ENCODE data around the gene AK2.
A peak's percentile ranks its signal among the peaks of the same experiment; 100 is the strongest.
"Not testable (repeated sequence)": the region's sequence is repeated elsewhere in the genome, so short reads cannot be mapped to it uniquely, and the experiment has no call there.

Gene AK2

DNA sequence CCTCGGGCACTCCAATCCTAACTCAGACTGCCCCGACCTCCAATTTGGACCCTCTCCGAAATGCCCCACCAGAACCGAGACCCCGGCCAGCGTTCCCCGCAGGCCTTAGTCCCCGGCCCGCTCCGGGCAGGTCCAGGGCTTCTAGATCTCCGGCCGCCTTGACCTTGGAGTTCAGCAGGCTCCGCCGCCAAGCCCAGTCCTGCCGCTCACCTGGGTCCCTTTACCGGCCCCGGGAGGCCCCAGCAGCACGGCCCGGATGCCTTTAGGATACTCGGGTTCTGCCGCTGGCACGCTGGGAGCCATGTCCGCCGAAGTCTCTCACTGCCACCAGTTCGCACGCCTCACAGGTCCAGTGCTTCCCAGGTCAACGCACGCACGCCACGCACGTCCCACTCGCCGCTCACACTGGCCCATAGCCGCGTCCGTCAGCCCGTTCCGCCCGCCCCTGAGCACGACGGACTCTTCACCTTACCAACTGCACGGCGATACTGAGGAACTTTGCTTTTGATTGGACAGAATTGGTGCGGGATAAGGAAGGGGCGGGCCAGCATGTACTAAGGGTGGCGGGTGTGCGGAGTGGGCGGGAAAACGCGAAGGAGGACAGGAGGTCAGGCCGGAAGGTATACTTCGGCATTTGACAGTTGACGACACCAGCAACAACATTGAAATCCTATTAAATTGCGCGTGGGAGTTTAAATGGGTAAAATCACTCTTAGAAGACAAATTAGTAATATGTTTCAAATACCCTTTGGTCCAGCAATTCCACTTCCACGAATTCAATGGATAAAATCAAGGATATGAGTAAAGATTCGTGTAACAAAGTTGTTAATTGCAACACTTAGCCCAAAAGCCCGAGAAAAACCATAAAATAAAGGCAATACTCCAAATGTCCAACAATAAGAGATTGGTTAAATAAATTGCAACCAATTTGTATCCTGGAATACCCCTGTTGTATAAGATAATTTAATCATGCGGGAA lies at the start of gene AK2:
AK2 (minus strand) TSS at position 358 of the 978 bp plus-strand sequence; CDS start at position 303, 55 bp downstream.
- DNase-seq = peak; percentile 95

DNA sequence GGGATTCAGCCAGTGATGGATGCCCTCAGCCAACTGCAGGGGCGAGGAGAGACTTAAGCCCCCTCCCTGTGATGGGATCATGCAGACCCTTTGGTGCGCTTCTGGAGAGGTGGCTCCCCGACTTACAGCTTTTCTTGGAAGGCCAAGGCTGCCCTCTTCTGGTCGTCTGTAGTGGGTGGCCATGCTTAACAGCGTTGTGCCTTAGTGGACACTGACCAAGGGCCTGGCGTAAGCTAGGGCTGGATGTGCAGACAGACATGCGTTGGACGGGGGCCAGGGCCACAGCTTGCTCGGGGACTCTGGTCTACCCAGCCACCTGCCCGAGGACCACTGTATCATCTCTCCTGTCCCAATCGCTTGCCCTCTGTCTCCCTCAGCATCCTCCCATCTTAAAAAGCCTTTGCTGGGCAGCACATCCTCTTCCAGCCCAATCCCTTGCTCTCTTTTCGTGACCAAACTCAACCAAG lies 49.7 kb upstream of the AK2 start:
- peak; percentile 84 for DNase-seq

DNA sequence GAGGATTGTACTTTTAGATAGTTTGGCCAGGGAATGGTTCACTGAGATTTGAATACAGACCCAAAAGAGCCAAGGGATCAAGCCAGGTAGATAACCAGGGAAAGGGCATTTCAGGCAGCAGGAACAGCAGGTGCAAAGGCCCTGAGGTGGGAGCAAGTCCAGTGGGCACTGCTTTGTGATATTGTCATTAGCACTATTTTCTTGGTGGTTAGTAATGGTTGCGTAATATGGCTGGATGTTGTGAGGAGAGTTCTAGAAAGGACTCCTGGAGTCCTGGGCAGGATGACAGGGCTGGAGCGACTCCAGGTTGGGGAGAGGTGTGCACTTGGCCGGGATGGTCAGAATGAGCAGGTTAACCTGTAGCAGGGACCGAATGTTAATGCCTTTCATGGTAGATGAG lies 48.6 kb upstream of the AK2 start:
- DNase-seq = no peak

DNA sequence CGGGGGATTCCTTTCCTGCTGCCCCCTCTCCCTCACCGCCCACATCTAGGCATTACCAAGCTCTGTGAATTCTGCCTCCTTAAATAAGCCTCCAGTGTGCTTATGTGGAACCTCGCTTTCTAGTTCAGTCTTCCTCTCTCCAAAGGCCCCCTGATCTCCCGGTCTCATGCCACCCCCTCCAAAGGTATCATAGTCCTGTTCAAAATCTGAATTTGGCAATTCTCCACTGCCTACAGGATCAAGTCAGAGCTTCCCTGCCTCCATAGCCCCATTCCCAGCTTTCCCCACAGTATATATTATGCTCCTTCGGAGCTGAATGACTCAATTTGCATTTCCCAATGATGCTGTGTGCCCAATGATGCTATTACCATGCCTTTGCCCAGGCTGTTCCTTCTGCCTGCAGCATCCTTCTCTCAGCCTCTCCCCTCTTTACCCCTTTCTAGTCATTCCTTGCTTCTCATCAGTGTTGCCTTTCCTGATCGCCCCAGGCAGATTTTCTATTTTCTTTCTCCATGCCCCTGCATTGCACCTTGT lies 46.0 kb upstream of the AK2 start:
- DNase-seq = no peak

DNA sequence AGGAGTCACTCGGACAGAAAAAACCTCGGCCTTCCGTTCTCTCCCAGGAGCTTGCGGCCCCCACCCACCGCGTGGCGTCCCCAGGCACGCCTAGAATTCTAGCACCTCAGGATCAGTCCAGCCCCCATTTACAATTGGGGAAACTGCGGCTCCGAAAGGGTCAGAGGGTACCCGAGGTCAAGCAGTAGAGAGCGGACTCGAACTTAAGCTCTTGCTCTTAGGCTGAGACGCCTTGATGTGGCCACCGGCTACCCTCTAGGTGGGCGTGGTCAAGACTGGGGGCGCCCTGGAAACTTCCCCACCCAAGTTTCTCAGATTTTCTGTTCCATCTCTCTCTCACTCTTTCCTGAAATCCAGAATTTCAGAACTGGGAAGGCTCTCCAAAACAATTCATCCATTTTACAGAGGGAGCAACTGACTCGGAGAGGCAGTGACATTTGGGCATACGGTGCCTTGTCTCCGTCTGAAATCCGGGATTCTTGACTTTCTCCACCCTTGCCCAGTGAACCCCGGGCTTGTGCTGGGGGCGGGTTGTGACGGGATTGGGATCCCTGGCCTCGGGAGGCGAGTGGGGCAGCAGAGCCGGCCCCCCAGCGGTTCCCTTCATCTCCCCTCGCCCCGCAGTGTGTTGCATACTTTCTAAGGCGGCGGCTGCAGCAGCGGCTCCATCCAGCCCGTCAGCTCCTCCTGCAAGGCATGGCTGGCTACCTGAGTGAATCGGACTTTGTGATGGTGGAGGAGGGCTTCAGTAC lies 45.0 kb upstream of the AK2 start:
- DNase-seq = peak; percentile 45

DNA sequence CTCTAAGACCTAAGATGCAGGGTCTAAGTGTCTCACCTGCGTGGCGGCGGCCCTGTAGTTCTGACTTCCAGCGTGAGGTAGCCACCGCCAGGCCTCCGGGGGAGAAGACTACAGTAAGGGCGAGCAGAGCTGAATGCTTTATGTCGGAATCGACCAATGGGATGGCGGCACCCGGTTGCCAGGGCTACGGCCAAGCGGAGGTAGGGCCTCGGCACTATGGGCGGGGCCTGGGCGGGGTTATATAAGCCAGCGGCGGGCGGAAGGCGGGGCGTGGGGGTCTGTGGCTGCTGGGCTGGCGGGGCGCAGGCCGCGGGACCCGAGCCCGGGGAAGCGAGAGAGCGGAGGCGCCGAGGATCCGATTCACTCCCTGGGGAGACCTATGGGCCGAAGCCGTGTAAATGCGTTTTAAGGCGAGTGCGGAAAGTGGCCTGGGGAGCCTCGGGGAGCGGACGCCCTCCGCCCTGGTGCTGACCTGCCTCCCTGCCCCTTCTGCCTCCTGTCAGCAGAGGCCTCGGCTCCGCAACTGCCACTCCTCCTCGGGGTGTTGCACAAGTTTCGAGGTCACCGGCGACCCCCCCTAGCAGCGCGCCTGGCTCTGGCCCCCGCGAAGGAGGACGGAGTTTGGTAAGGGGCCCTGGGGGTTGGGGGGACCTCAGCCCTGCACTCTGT lies 44.3 kb upstream of the AK2 start, which contains the start of gene AZIN2:
AZIN2 (plus strand) TSS at position 269 of the 669 bp plus-strand sequence. CDS start 1,097 bp downstream, outside the sequence.
- DNase-seq = peak; percentile 95

DNA sequence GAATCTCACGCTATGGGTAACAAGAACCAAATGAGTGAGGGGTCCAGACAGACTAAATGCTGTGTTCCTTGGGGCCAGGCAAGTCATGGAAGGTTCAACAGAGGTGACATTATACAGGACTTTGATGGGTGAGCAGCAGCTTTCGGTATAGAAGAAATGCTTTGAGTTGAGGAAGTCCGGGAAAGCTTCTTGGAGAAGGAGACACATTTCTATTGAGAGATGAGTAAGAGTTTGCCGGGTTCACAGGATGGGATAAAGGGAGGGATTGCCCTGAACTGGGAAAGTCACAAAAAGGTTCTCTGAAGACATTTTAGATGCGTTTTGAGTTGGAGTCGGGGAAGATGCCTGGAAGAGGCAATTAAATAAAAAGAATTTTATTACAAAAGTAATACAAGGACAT lies 43.7 kb upstream of the AK2 start:
- no peak for DNase-seq

DNA sequence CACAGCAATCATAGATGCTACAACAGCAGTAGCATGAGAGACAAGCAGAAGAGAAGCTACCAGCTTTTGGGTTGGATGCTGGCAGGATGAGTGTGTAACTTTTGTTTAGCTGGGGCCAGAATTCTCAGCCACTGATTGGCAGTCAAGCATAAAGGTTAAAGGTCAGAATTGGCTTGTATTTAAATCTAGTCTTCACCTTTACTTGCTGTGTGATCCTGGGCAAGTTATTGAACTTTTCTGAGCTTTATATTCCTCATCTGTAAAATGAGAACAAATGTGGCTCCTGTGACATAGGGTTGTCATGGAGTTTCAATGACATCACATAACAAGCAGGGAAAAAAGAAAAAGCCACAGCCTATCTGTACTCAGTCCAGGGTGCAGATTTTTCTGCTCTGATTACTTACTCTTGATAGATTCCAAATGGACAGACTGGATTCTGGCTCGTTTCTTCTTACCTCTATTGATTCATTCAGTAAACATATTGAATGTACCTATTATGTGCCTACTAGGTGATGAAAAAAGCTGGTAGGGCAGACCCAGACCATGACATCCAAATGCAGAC lies 41.4 kb upstream of the AK2 start:
- DNase-seq = no peak

DNA sequence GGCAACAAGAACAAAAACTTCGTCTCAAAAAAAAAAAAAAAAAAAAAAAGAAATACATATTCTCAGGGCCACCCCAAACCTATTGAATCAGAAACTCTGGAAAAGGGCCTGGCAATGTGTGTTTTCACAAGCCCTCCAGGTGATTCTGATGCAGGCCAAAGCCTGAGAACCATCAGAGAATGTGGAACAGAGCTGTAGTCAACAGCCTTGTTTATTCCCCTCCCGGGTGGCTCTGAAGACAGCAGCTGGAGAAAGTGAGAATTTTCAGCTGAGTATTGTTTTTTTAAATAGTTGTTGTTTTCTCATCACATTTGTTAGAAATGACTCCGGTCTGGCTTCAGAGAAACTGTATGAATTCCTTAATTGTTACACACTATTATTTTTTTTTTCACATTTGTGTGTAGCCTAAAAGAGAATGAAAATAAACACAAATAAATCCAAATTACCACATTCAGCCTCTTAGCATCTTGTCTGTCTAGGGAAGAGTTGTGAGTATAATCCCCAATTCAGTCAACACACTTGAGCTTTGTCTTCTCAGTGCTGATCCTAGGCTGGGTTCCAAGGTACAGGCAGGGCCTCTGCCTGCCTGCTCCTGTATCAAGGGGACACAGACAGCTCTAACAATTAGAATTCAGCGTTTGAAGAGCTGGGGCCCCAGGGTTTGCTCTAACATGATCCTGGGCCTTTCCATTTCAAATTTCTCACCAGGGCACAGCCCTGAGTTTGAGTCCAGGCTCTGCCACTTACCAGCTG lies 37.7 kb upstream of the AK2 start:
- no peak for DNase-seq

DNA sequence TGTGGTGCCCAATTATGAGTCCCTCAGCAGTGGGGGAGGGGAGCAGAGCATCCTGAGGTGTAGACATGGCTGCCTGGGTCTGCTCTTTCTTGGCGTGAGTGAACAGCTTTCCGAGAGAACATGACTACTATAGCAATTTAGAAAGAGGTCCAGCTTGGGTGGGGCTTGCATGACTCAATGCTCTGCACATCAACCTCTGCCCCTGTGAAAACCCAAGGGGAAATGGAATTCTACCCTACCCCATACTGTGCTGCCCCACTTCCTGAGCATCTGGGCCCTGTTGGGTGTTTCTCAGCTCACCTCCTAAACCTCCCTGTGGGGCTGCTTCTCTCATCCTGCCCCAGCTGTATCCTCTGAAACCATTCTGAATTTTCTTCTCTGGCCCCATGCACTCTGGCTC lies 36.0 kb upstream of the AK2 start:
- DNase-seq = no peak

DNA sequence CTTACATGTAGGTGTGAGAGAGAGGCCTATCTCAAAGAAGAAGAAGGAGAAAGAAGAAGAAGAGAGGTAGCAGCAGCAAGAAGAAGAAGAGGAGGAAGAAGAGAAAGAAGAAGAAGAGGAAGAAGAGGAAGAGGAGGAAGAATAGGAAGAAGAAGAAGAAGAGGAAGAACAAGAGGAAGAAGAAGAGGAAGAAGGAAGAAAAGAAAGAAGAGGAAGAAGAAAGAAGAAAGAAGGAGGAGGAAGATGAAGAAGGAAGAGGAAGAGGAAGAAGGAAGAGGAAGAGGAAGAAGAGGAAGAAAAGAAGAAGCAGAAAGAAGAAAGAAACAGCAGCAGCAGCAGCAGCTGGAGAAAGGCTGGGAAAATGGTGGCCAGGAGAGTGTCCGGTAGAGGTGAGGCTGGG lies 33.9 kb upstream of the AK2 start:
- no peak for DNase-seq

DNA sequence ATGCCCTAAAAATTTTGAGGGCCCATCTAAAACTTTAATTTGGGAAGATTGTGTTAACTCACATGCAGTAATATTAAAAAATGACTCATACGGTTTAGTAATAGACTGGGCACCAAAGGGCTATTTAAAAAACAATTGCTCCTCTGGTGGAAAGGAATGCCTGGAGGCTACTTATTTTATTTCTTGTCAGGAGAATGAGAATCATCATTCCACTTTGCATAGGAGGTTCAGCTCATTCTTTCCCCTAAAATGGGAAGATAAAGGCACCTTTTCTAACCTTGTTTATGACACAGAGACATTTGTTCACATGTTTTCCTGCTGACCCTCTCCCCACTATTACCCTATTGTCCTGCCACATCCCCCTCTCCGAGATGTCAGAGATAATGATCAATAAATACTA lies 31.4 kb upstream of the AK2 start:
- DNase-seq = not testable (repeated sequence)

DNA sequence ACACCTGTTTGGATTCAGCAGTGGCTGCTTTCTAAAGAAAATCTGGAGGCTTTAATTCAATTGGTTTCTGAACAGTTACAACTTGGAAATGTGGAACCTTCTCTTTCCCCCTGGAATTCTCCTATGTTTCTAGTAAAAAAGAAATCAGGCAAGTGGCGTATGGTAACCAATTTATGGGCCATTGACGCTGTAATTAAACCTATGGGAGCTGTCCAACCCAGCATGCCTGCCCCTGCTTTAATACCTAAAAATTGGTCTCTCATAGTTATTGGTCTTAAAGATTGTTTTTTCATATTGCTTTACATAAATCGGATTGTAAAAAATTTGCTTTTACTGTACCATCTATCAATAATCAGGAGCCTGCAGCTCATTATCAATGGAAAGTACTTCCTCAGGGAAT lies 29.8 kb upstream of the AK2 start:
- DNase-seq = not testable (repeated sequence)

DNA sequence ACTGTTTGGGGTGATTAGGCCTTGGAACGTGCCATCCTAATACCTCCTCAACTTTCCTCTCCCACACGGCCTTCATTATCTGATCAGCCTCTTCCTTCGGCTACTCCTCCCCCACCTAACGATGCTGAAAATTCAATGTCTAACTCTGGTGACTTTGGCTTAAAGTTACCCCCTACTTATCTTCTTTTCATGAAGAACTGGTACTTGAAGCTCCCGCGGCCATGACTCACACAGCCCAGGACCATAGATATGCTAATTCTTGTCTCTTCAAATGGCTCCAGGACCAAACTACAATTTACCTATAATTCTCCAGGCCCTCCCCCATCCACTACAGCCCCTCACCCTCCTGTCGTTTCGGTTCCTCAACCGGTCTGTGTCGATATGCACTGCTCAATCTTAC lies 28.6 kb upstream of the AK2 start:
- DNase-seq = no peak

DNA sequence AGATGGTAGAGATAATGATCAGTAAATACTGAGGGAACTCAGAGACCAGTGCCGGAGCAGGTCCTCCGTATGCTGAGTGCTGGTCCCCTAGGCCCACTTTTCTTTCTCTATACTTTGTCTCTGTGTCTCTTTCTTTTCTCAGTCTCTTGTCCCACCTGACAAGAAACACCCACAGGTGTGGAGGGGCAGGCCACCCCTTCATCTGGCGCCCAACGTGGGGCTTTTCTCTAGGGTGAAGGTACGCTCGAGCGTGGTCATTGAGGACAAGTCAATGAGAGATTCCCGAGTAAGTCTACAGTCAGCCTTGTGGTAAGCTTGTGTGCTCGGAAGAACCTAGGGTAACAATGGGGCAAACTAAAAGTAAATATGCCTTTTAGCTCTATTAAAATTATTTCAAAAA lies 27.6 kb upstream of the AK2 start:
- DNase-seq = not testable (repeated sequence)

DNA sequence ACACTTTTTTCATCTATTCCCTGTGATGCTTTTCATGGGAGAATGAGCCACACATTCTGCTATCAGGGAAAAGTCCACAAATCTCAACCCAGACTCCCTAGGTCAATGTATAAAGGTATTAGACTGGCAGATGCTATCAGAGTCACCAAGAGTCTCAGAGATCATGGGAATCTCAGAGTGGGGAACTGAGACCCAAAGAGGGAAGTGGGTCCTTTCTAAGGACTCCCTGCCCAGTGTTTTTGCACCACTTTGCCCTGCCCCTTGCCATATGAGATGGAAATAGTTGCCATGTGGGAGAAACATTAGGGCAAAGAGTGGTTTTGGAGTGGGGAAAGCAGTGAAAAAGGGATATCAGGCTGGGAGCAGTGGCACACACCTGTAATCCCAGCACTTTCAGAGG lies 25.2 kb upstream of the AK2 start:
- no peak for DNase-seq

DNA sequence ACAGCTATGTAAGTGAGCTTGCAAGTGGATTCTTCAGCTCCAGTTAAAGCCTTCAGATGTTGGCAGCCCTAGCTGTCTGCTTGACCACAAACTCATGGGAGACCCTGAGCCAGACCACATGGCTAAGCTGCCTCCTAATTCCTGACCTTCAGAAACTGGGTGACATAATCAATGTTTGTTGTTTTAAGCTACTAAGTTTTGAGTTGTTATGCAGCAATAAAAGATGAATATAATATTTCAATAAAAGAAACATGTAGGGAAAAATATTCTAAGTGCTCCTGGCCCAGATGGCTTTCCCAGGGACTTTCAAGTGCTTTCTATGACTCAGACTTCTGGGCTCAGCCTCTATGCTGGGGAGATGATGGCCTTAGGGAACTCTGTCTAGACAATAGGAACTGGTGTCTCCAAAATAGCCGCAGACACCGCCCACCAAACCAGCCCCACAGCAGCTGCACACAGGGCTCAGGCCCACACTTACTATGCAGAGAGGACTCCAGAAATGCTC lies 23.9 kb upstream of the AK2 start:
- no peak for DNase-seq

DNA sequence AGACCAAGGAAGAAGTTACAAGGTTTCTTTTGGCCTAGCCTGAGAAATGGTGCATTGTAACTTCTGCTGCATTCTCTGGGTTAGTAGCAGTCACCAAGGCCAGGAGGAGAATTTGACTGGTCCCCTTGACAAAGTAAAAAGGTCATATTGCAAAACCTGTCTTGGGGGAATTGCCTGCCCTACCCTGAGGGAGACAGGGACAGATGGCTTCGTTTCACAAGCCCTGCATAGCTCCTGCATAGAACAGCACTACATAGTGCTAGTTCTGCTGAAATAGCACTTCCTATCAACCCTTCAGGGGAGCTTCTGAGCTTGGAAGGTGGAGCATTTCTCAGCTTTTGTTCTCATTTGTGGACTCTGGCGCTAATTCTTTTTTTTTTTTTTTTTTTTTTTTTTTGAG lies 20.4 kb upstream of the AK2 start:
- no peak for DNase-seq

DNA sequence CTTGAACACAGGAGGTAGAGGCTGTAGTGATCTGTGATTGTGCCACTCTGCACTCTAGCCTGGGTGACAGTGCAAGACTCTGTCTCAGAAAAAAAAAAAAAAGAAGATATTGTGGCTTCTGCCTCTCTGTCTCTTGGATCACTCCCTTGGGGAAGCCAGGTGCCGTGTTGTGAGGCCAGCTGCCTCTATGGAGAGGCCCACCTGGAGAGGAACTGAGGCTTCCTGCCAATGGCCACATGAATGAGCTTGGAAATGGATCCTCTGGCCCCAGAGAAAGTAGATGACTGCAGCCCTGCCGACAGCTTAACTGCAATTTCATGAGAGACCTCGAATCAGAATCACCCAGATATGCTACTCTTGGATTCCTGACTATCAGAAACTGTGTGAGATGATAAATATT lies 19.7 kb upstream of the AK2 start:
- DNase-seq = no peak

DNA sequence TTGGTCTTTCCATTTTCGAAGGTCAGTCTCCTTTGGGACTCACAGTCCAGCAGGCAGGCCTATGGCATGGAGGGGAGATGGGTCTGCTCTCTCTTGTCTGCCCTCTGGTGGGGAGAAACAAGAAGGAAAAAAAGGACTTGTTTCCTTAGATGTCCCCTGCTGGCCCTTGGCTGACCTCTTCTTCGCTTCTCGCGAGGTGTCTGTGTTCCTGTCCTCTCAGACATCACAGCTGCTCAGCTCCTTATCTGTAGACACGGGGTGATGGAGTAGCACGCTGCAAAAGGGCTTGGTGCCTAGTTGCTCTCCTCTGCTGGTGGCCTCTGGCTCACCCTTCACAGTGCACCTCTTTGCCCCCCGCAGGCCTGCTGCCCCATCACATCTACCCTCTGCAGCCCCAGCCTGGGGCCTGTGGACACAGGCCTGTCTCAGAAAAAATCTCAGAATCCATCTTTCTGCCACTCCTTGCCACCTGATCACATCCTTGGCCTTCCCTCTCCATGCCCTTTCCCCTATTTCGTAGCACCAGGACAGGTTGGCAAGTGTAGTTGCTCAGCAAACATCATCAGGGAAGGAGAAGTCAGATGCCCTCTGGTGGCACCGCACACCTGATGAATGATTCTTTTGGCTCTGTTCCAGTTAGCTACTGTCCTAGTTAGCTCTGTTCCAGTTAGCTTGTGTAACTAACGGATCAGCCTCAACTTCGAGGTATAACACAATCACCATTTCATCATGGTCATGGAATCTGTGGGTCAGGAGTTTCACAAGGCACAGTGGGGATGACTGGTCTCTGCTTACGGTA lies 18.7 kb upstream of the AK2 start:
- DNase-seq = peak; percentile 72

Measured in retina (tissue), 1 donor.